HG03558 (cell line): Measurements from ENCODE around the gene UBA1.
"Not testable (repeated sequence)": the region's sequence is repeated elsewhere in the genome, so short reads cannot be mapped to it uniquely, and the experiment has no call there.

Experiments used
- ATAC-seq: cut with Tn5 transposase; IDR thresholded peaks from one replicate; pipeline ENCODE4 v1.9.1; 2021; ENCODE audit warnings: moderate number of reproducible peaks; ENCODE audit not compliant: unreplicated experiment; ENCODE audit errors: extremely low read depth

Gene UBA1

DNA sequence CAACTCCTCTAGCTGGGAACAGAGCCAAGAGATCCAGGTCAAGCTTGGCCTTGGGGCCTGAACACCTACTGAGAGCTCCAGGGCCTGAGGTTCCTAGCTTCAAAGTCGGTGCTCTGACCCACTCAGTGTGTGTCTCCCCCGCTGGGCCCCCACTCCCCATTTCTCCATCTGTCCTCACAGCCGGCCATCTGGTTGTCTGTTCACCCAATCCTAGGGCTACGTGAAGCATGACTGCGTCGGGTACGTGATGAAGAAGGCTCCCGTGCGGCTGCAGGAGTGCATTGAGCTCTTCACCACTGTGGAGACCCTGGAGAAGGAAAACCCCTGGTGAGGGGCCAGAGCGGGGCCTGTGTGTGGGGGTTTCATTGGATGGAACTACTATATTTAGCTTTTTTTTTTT lies 51.5 kb downstream of the UBA1 start:
- no peak for ATAC-seq

DNA sequence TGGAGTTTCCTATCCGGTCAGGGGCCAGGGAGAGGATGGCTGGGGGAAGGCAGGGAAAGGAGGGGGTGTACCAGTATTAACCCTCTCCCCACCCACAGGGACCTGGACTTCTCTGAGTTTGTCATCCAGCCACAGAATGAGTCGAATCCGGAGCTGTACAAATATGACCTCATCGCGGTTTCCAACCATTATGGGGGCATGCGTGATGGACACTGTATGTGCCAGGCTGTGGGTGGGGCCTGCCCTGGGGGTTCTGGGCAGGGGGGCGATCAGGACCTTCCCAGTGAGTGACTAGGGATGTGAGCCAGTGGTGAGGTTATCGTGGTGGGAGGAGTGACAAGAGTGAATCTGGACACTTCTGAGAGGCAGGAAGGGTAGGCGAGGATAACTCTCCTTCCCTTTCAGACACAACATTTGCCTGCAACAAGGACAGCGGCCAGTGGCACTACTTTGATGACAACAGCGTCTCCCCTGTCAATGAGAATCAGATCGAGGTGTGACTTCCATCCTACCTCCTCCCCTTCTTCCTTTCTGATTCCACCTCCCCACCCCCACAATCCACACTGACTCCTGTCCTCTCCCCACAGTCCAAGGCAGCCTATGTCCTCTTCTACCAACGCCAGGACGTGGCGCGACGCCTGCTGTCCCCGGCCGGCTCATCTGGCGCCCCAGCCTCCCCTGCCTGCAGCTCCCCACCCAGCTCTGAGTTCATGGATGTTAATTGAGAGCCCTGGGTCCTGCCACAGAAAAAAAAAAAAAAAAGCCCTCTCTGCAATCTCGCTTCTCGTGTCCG lies 53.8 kb downstream of the UBA1 start:
- no peak for ATAC-seq

- ATAC-seq = no peak
Measured at GRCh38 chrX:47247999-47248320, 54.3 kb downstream of the UBA1 start.

- no peak for ATAC-seq
Measured at GRCh38 chrX:47248576-47248975, 54.9 kb downstream of the UBA1 start.

DNA sequence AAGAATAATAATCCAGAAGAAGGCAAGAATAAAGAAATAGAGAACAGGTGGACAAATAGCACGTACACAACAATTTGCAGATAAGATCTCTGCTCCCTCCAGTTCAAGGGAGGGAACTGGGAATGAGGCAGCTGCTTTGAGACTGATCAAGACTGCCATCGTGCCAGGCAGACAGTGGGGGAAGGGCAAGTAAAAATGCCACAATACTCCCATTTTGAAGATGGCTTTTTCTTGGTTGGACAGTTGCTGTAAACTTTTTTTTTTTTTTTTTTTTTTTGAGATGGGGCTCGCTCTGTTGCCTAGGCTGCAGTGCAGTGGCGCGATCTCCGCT lies 56.4 kb downstream of the UBA1 start:
- ATAC-seq = no peak

- not testable (repeated sequence) for ATAC-seq
Measured at GRCh38 chrX:47257620-47258019, 64.0 kb downstream of the UBA1 start.
